GM12892 (cell line): Measurements from ENCODE around the gene CDH11.

ENCODE experiments used
- POLR2A ChIP-seq: IDR thresholded peaks from 2 replicates; pipeline ENCODE4 v1.6.1; 2011; ENCODE audit warnings: low read depth, low read length, control low read depth
- POLR2AphosphoS5 ChIP-seq: IDR thresholded peaks from 2 replicates; pipeline ENCODE4 v1.6.1; 2011; ENCODE audit warnings: low read depth, low read length, control low read depth
- TAF1 ChIP-seq: IDR thresholded peaks from 2 replicates; pipeline ENCODE4 v1.6.1; 2011; ENCODE audit warnings: low read depth, mild to moderate bottlenecking, control low read depth, low read length, borderline replicate concordance

DNA sequence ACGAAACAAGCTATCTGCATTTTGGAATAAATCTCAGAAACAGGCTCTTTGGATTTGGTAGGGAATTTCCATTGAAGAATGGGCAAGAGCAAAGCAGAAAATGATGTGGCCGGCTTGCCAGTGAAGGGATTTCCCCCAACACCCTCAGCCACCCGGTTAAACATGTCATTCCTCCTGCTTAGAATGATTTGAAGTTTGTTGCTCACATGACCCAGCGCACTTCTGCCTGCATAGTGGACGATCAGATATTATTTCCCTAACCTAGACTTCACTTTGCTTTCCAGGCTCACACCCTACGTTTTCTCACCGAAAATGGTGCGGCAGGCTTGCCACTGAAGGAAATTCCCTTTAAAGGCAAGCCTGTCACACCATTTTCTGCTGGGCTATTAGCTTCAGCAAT lies 170.7 kb downstream of the CDH11 start:
- TF ChIP-seq TAF1 (no peak), POLR2A (no peak), POLR2AphosphoS5 (no peak)
